NCI-H2029 treated with DMSO at 0.1 percent for 48 hours (cell line): Measurements from ENCODE around the gene ITPA.

ENCODE experiments used
- DNase-seq: peaks from one replicate; lab custom pipeline; 2025; lab: John Stamatoyannopoulos, UW

Gene ITPA

DNA sequence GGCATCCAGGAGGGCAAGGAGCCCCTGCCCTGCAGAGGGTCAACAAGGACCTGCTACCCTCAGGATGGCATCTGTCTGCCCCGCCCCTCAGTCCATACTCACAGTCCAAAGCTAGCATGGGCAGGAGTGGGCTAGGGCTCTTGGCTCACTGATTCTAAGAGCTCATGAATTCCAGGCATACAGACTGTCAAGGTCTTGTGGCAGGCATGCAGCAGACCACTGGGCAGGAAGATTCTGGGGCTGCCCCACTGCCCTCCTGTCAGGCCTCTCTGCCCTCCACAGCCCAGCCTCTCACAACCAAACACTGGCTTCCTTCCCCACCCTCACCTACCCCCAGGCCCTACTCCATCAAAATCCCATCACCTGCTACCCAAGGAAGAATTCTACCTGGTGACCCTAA, 35.3 kb downstream of the ITPA start:
- DNase-seq, result no peak

DNA sequence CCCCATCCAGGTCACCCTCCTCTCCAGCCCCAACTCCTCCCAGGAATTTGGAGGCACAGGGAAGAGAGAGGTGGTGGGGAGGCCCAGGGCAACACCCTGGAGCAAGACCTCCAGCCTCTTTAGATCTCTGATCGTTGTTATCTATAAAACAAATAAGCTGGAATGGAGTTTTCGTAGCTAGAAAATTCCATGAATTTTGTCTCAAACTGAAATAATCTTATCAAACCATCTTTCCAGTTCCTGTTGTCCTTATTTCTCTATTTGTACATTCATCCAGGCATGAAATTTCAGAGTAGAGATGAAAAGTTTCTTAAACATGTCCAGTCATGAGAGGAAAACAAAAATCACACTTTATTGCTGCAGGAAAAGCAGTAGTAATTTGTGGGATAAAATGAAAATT, 35.9 kb downstream of the ITPA start:
- no peak for DNase-seq

DNA sequence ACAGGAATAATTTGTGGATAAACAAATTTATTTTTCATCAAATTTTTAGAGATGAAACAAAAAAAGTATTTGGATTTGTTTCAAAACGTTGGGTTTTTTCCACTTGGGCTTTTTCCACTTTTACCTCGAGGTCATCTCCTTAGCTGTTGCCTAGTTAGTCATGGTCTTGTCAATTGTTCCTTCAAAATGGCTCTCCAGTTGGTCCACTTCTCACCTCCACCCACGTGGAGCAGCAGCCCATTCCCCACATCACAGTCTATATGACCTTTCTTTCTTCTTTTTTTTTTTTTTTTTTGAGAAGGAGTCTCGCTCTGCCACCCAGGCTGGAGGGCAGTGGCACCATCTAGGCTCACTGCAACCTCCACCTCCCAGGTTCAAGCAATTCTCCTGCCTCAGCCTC, 36.4 kb downstream of the ITPA start:
- DNase-seq, result no peak

DNA sequence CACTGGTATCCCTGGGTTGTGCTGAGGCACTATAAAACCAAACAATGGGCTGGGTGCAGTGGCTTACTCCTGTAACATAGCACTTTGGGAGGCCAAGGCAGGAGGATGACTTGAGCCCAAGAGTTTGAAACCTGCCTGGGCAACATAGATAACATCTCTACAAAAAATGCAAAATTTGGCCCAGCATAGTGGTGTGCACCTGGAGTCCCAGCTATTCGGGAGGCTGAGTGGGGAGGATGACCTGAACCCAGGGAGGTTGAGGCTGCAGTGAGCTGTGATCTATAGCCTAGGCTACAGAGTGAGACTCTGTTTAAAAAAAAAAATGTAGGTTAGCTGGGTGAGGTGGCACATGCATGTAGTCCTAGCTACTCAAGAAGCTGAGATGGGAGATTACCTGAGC, 37.4 kb downstream of the ITPA start:
- DNase-seq, result no peak

DNA sequence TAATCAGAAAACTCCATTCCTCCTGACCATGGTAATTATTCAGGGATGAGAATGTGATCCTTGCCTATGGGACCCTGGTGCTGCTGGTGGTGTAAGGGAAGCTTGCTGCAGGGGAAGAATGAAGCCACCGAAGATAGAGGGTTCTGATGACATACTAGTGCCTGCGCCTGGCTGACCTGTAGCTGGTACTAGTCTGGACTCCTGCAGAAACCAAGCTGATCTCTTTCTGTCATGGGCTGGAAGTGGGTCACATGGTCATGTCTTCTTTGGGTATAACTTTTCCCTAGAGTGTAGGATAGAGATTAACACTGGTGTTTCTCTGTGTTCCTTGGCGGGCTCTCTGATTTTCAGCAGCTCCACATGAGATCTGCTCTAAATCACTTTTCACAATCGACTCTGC, 38.3 kb downstream of the ITPA start:
- DNase-seq, result no peak

DNA sequence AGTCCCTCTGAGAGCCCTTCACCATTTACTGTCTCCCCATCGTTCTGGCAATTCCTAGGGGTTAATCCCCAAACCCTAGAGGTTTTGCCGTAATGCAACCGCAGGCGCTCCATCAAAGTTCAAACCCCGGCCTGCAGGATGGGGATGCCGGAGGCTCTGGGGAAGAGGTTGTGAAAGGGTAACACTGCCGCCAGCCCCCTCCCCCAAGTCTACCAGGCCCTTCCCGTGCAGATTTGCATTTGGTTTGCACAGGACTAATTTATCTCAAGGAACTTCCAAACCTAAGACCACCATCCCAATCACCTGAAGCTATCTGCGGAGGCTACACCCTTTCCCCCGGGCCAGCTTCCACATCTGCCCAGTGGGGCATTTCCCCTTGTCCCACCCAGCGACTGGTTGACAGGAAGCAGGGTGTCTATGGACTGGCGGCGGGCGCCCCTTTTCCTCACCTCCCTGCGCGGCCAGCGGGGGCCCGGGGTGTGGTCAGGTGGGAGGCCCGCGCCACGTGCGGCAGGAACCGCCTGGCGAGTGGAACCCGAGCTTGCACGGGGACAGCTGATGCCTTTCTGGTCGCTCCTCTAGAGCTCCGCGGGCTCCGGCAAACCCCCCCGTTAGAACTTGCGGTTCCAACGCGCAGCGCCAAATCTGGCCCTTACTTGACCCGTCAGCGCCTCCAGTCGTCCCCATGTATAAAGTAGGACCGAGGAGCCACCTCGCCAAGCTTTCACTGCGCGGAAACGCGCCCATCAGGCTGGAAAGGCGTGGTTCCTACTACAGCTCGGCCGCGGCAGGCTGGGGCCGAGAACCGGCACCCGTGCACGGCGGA, 39.1 kb downstream of the ITPA start:
- DNase-seq, result no peak

DNA sequence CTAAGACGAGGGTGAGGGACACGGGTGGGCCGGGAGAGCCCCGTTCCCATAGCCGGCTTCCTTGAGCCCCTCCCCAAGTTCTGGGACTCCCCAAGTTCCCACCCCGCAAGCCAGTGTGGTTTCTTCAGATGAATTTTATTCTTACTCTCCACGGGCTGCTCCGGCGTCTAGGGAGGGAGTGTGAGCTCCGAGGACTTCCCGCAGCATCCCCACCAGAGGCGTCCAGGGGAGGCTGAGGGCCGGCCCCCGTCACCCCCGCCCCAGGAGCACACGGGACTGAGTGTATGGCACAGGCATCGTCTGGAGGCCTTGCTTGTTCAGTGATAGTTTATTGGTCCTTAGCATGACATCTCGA, 39.7 kb downstream of the ITPA start:
- DNase-seq, result no peak

DNA sequence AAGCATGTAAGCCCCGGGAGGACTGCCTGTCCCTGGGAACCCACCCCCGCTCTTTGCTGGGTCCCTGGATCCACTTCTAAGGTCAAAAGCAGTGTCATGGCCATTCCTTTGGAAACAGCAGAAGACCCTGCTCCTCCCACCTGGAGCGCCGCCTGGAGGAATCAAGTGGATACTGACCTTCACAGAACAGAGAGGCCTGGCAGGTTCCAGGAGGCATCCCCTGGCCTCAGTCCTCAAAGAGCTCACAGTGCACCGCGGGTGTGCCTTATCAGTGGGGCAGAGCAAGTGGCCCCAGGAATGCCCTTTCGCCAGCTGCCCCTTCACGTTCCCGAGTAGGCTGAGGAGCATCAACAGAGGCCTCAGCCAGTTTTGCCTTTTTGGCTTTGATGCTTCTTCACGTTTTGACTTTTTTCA, 40.8 kb downstream of the ITPA start:
- no peak for DNase-seq

DNA sequence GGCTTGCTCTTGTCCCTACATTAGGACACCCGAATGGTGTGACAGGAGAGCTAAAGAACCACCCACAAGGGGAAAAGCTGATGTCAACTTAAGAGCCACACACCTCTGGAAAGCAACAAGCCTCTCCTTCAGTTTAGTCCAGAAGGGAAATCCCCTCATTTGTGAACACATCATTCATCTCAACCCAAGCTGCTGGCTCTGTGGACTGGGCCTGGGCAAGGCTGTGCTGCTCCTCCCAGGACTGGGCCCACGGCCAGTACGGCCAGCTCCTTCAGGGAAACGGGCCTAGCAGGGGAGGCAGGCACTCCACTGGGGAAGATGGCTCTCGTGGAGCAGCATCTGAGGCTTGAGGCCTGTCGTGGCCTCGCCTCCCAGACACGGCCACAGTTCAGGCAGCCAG, 42.5 kb downstream of the ITPA start:
- DNase-seq, result no peak

DNA sequence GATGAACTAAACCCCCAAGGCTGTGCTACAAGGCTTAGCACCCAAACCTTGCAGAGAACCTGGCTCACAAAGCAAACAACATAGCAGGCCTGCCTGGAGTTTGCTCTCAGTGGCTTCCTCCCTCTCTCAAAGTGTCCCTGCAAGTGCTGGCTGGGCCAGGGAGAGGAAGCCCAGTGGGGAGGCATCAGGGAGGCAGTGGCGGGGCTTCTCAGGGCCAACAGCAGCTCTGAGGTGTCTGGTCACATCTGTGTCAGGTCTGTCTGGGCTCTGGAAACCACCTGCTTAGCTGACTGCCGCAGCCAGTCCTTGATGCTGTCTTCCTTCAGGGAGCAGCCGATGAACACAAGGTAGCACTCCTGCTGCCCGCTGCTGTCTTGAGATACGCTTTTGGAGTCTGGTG, 46.4 kb downstream of the ITPA start:
- no peak for DNase-seq

DNA sequence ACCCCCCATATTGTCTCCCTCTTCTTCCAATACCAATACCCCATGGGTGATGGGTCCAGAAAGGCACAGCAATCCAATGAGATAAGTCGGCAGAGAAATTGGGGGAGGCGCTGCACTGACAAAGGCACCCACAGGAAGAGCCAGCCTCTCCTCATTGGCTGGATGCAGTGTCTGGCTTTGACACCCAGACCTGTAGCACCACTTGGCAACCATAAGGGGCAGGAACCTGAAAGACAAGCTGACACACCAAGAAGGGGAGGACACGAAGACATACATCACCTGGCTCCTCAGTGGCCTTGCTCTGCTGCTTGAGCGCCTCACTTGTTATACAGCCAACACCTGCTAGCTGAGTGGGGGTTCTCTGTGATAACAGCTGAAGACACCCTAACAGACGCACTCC, 49.1 kb downstream of the ITPA start:
- DNase-seq, result no peak

DNA sequence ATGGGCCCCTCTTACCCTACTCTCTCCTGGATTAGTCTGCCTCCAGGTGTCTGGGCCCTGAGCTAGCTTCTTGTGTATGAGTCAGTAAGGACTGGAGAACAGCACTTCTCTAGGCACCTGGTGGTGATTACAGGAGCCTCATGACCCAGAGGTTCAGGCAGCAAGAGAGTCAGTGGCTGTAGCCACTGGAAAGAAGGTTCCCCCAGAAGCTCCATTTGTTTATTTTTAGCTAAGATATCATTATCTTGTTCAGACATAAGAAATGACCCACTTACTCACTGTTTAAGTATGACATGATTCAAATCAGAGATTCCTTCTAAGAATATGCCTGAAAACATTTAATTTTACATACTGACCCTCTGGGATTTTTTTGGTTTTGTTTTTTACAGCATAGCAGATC, 53.3 kb downstream of the ITPA start:
- DNase-seq, result no peak

DNA sequence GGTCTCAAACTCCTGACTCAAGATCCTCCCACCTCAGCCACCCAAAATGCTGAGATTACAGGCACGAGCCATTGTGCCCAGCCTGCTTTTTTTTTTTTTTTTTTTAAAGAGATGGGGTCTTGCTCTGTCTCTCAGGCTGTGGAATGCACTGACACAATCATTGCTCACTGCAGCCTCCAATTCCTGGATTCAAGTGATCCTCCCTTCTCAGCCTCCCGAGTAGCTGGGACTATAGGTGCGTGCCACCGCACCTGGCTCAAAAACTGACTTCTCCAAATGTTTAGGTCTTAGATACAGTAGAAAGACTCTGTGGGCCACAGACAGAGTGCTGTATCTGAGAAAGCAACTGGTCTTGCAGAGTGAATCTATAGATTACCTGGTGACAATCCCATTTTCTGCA, 60.8 kb downstream of the ITPA start:
- no peak for DNase-seq

DNA sequence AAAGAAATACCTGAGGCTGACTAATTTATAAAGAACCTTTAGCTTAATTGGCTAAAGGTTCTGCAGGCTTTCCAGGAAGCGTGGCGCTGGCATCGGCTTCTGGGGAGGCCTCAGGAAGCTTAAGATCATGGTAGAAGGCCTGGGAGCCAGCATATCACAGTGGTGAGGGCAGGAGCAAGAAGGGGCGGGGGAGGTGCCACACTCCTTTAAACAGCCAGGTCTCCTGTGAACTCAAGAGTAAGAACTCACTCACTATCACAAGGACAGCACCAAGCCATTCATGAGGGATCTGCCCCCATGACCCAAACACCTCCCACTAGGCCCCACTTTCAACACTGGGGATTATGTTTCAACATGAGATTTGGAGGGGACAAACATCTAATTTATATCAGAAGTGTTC, 64.1 kb downstream of the ITPA start:
- no peak for DNase-seq
